ENCODE data around the gene AMOTL1.
A peak's percentile ranks its signal among the peaks of the same experiment; 100 is the strongest.

AMOTL1 gene

GRCh38 chr11:94767701-94768601 is at the start of gene AMOTL1:
TSS of gene AMOTL1 (plus strand) at chr11:94768356. CDS start at chr11:94768512, 156 bp downstream.
- in situ Hi-C loops (cut with HindIII; ENCODE audit: low pct_ligation_motif_present, low pct_unique_long_range_greater_than_20kb, low sequenced_read_pairs): no loop called here
- peak; percentile 76 for DNase-seq

GRCh38 chr11:94719876-94720275 is 48.3 kb upstream of the AMOTL1 start:
- no peak for DNase-seq
- in situ Hi-C loops (cut with HindIII; ENCODE audit: low pct_ligation_motif_present, low pct_unique_long_range_greater_than_20kb, low sequenced_read_pairs): no loop called here

GRCh38 chr11:94721565-94722292 is 46.4 kb upstream of the AMOTL1 start:
- in situ Hi-C loops (cut with HindIII; ENCODE audit: low pct_ligation_motif_present, low pct_unique_long_range_greater_than_20kb, low sequenced_read_pairs): no loop called here
- no peak for DNase-seq

- in situ Hi-C loops (cut with HindIII; ENCODE audit: low pct_ligation_motif_present, low pct_unique_long_range_greater_than_20kb, low sequenced_read_pairs): no loop called here
Observed at GRCh38 chr11:94722735-94723134, 45.4 kb upstream of the AMOTL1 start.

GRCh38 chr11:94725097-94725496 is 43.1 kb upstream of the AMOTL1 start:
- in situ Hi-C loops (cut with HindIII; ENCODE audit: low pct_ligation_motif_present, low pct_unique_long_range_greater_than_20kb, low sequenced_read_pairs): no loop called here

More at GRCh38 chr11:94722735-94723134, 45.4 kb upstream of the AMOTL1 start:
- no peak for DNase-seq

GRCh38 chr11:94727819-94728218 is 40.3 kb upstream of the AMOTL1 start:
- no peak for DNase-seq
- in situ Hi-C loops (cut with HindIII; ENCODE audit: low pct_ligation_motif_present, low pct_unique_long_range_greater_than_20kb, low sequenced_read_pairs): no loop called here

More at GRCh38 chr11:94725097-94725496, 43.1 kb upstream of the AMOTL1 start:
- DNase-seq: no peak

- in situ Hi-C loops (cut with HindIII; ENCODE audit: low pct_ligation_motif_present, low pct_unique_long_range_greater_than_20kb, low sequenced_read_pairs): no loop called here
- DNase-seq: no peak
Observed at GRCh38 chr11:94728541-94728940, 39.6 kb upstream of the AMOTL1 start.

GRCh38 chr11:94728966-94729751 is 39.0 kb upstream of the AMOTL1 start:
- no peak for DNase-seq
- in situ Hi-C loops (cut with HindIII; ENCODE audit: low pct_ligation_motif_present, low pct_unique_long_range_greater_than_20kb, low sequenced_read_pairs): no loop called here

- DNase-seq: no peak
- in situ Hi-C loops (cut with HindIII; ENCODE audit: low pct_ligation_motif_present, low pct_unique_long_range_greater_than_20kb, low sequenced_read_pairs): no loop called here
Observed at GRCh38 chr11:94730153-94730552, 38.0 kb upstream of the AMOTL1 start.

GRCh38 chr11:94731880-94732601 is 36.1 kb upstream of the AMOTL1 start:
- in situ Hi-C loops (cut with HindIII; ENCODE audit: low pct_ligation_motif_present, low pct_unique_long_range_greater_than_20kb, low sequenced_read_pairs): no loop called here
- no peak for DNase-seq

GRCh38 chr11:94732617-94733281 is 35.4 kb upstream of the AMOTL1 start:
- no peak for DNase-seq
- in situ Hi-C loops (cut with HindIII; ENCODE audit: low pct_ligation_motif_present, low pct_unique_long_range_greater_than_20kb, low sequenced_read_pairs): no loop called here

- in situ Hi-C loops (cut with HindIII; ENCODE audit: low pct_ligation_motif_present, low pct_unique_long_range_greater_than_20kb, low sequenced_read_pairs): no loop called here
- no peak for DNase-seq
Observed at GRCh38 chr11:94734563-94735275, 33.4 kb upstream of the AMOTL1 start.

- no peak for DNase-seq
- in situ Hi-C loops (cut with HindIII; ENCODE audit: low pct_ligation_motif_present, low pct_unique_long_range_greater_than_20kb, low sequenced_read_pairs): no loop called here
Observed at GRCh38 chr11:94735907-94736306, 32.2 kb upstream of the AMOTL1 start.

GRCh38 chr11:94737171-94737611 is 31.0 kb upstream of the AMOTL1 start:
- peak; percentile 59 for DNase-seq
- in situ Hi-C loops (cut with HindIII; ENCODE audit: low pct_ligation_motif_present, low pct_unique_long_range_greater_than_20kb, low sequenced_read_pairs): no loop called here

GRCh38 chr11:94738746-94739145 is 29.4 kb upstream of the AMOTL1 start:
- DNase-seq: no peak
- in situ Hi-C loops (cut with HindIII; ENCODE audit: low pct_ligation_motif_present, low pct_unique_long_range_greater_than_20kb, low sequenced_read_pairs): no loop called here

GRCh38 chr11:94739331-94739730 is 28.8 kb upstream of the AMOTL1 start:
- in situ Hi-C loops (cut with HindIII; ENCODE audit: low pct_ligation_motif_present, low pct_unique_long_range_greater_than_20kb, low sequenced_read_pairs): no loop called here
- DNase-seq: no peak
